ENCODE data around the gene PRMT2. TPM values are rescaled to one million over a fixed set of nuclear protein-coding genes. Genes with fewer than 3 reads are reported as not detected.
"Not testable (repeated sequence)": the region's sequence is repeated elsewhere in the genome, so short reads cannot be mapped to it uniquely, and the experiment has no call there.

PRMT2 gene
- total RNA-seq, 2 donors from 2014 or later: 77.9 to 108 TPM

GRCh38 chr21:46674430-46675007, 39.0 kb downstream of the PRMT2 start:
- Histone ChIP-seq H3K27me3 (replicated peaks; ENCODE audit: insufficient read depth) (no peaks in the 10 kb centered on the region), H3K4me3 (no peak overlapping the region), H3K9me3 (no peaks in the 10 kb centered on the region), H3K27ac (no peak overlapping the region), H3K36me3 (no peaks in the 10 kb centered on the region), H3K4me1 (replicated peaks) (no peaks in the 10 kb centered on the region)
- intact Hi-C loops (cut with DNase I): no loop called here
- WGBS: 88% methylated on average over 9 of the region's 9 CpGs
- TF ChIP-seq CTCF (IDR thresholded peaks at IDR 0.05): no peak
- DNase-seq (ENCODE audit: low spot score): no peak

GRCh38 chr21:46675595-46676280, 40.3 kb downstream of the PRMT2 start:
- TF ChIP-seq POLR2AphosphoS5 (IDR thresholded peaks at IDR 0.05): no peak
- no peak for TF ChIP-seq CTCF (IDR thresholded peaks at IDR 0.05)
- no peak for TF ChIP-seq POLR2A (IDR thresholded peaks at IDR 0.05)
- Histone ChIP-seq H3K9me3 (no peaks in the 10 kb centered on the region), H3K4me3 (no peak overlapping the region), H3K4me1 (replicated peaks) (no peaks in the 10 kb centered on the region), H3K36me3 (no peaks in the 10 kb centered on the region), H3K27ac (no peak overlapping the region), H3K27me3 (replicated peaks; ENCODE audit: insufficient read depth) (no peaks in the 10 kb centered on the region)
- intact Hi-C loops (cut with DNase I): no loop called here
- DNase-seq (ENCODE audit: low spot score): no peak
- WGBS: 39% methylated on average over 2 of the region's 2 CpGs

- H3K4me3 ChIP-seq; H3K4me1 ChIP-seq (replicated peaks); DNase-seq (ENCODE audit: low spot score); H3K27ac ChIP-seq; H3K36me3 ChIP-seq; intact Hi-C loops (cut with DNase I); H3K9me3 ChIP-seq; H3K27me3 ChIP-seq (replicated peaks; ENCODE audit: insufficient read depth): not testable (repeated sequence)
- WGBS: 96% methylated on average over 2 of the region's 2 CpGs
These were observed 41.1 kb downstream of the PRMT2 start for GRCh38 chr21:46676542-46676941.

- H3K4me1 ChIP-seq (replicated peaks); intact Hi-C loops (cut with DNase I); H3K9me3 ChIP-seq; H3K27ac ChIP-seq; H3K27me3 ChIP-seq (replicated peaks; ENCODE audit: insufficient read depth); DNase-seq (ENCODE audit: low spot score); H3K36me3 ChIP-seq; H3K4me3 ChIP-seq: not testable (repeated sequence)
- WGBS: 74% methylated on average over 5 of the region's 5 CpGs
These were observed 46.1 kb downstream of the PRMT2 start for GRCh38 chr21:46681593-46681992.

- WGBS: 74% methylated on average over 27 of the region's 81 CpGs
- H3K27ac ChIP-seq; intact Hi-C loops (cut with DNase I); H3K36me3 ChIP-seq; DNase-seq (ENCODE audit: low spot score); H3K9me3 ChIP-seq; H3K4me1 ChIP-seq (replicated peaks); H3K27me3 ChIP-seq (replicated peaks; ENCODE audit: insufficient read depth); H3K4me3 ChIP-seq: not testable (repeated sequence)
These were observed 63.2 kb downstream of the PRMT2 start for GRCh38 chr21:46698652-46699051.

- H3K4me3 ChIP-seq; H3K27me3 ChIP-seq (replicated peaks; ENCODE audit: insufficient read depth); H3K9me3 ChIP-seq; H3K36me3 ChIP-seq; H3K4me1 ChIP-seq (replicated peaks); DNase-seq (ENCODE audit: low spot score); intact Hi-C loops (cut with DNase I); H3K27ac ChIP-seq: not testable (repeated sequence)
- 74% methylated on average over 31 of the region's 69 CpGs for whole genome bisulfite sequencing
These were observed 63.6 kb downstream of the PRMT2 start for GRCh38 chr21:46699104-46699503.

Other genes with a start within 250 kb of the PRMT2 start
- 10 to 100 TPM; 44.2 to 82.2 TPM for gene DIP2A, start 176.8 kb upstream of the PRMT2 start, total RNA-seq
- 1 to 10 TPM in 1 of 2 donors, under 1 TPM in 1; 0.91 to 3.2 TPM for gene S100B, start 30.6 kb upstream of the PRMT2 start, total RNA-seq

Data from prostate gland (tissue), 2 donors.